Suprapubic skin (tissue), 4 donors: Measurements from ENCODE around the gene CFAP46. TPM values are rescaled to one million over a fixed set of nuclear protein-coding genes. Genes with fewer than 3 reads are reported as not detected.

Experiments used
- DNase-seq, 2 donors: peaks; one replicate each; pipeline ENCODE4 v3.0.0-alpha.2; 2019; ENCODE audit warnings: low spot score in 2 of 2
- H3K27ac ChIP-seq: fragments of 200-600 bp; sonication (generic); one replicate; pipeline ENCODE4 v1.5.1; 2019
- H3K27me3 ChIP-seq: fragments of 200-600 bp; sonication (generic); one replicate; pipeline ENCODE4 v1.5.1; 2019
- H3K36me3 ChIP-seq: fragments of 200-600 bp; sonication (generic); one replicate; pipeline ENCODE4 v1.5.1; 2019
- H3K4me1 ChIP-seq: fragments of 200-600 bp; sonication (generic); one replicate; pipeline ENCODE4 v1.5.1; 2019
- H3K4me3 ChIP-seq: fragments of 200-600 bp; sonication (generic); one replicate; pipeline ENCODE4 v1.5.1; 2019; ENCODE audit warnings: mild to moderate bottlenecking
- H3K9me3 ChIP-seq: fragments of 200-600 bp; sonication (generic); one replicate; pipeline ENCODE4 v1.5.1; 2019
- EP300 ChIP-seq: sonication (generic); formaldehyde crosslinking; IDR thresholded peaks from one replicate; pipeline ENCODE4 v1.6.1; 2017; ENCODE audit warnings: antibody characterized with exemption
- POLR2A ChIP-seq, 2 donors: fragments of 450-650 bp; IDR thresholded peaks; one replicate each; pipeline ENCODE4 v1.6.1; 2017; ENCODE audit warnings: antibody characterized with exemption in 2 of 2, mild to moderate bottlenecking in 2 of 2, moderate library complexity in 2 of 2
- POLR2AphosphoS5 ChIP-seq, 3 donors: sonication (generic); formaldehyde crosslinking; IDR thresholded peaks; one replicate each; pipeline ENCODE4 v1.6.1; 2017; ENCODE audit warnings: antibody characterized with exemption in 3 of 3
- WGBS: methylation state at CpG from one replicate; pipeline ENCODE4 v1.1.5; 2018; 5-methylcytosine and 5-hydroxymethylcytosine counted together
- total RNA-seq, 4 donors: library from RNA; depleted of rRNA; stranded (reverse); fragments of >200 nt; gene quantifications; one replicate each; pipeline ENCODE4 v1.1.0, GENCODE V29; 2016
- TF ChIP-seq, protein P1 (sequence below), 2 donors: fragments of 200-600 bp in 1 of 2; fragments of 450-650 bp in 1 of 2; sonication (generic) in 1 of 2; IDR thresholded peaks; one replicate each; pipeline ENCODE4 v1.5.1; 2016 to 2019; ENCODE audit warnings: antibody characterized with exemption in 2 of 2, mild to moderate bottlenecking in 1 of 2, moderate library complexity in 1 of 2

CFAP46 gene
- total RNA-seq, 4 donors from 2014 or later, result 0.11 to 0.21 TPM; not detected in 2

DNA sequence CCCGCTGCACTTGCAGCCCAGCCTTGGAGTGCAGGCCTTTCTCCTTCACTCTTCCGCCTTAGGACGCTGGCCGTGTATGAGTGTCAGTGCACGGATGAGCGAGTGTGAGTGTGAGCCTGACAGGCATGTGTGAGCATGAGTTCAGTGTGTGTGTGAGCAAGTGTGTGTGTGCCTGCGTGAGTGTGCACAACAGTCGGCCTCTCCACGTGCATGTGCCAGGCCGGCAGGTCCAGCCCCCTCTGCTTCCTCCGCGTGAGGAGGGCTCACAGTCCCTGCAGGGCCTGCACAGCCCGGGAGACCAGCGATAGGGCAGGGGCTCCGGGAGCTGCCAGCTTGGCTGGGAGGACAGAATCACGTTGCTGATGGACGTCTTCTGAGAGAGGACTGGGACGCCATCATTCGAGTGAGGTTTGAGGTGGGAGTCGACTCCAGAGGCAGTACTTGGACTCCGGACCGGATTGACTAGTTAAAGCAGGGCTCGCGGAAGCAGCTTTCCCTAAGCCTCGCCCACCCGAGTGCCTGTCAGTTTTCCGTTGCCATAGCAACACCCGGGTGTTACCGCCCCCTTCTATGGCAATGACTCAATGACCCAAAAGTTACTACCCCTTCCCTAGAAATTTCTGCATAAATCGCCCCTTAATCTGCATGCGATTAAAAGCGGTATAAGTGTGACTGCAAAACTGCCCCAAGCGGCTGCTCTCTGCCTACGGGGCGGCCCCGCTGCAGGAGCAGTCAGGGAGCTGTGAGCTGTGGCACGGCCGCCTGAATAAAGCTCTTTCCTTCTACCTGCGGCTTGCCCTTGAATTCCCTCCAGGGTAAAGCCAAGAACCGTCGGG is 19.6 kb upstream of the CFAP46 start:
- Histone ChIP-seq H3K27ac (no peak overlapping the region), H3K27me3 (peaks cover 30% of the 10 kb centered on the region), H3K4me3 (peak overlapping the region; percentile 62), H3K36me3 (no peaks in the 10 kb centered on the region), H3K9me3 (no peaks in the 10 kb centered on the region), H3K4me1 (peaks cover 22% of the 10 kb centered on the region)
- WGBS, result 9% methylated on average over 29 of the region's 41 CpGs
- TF ChIP-seq POLR2A (IDR thresholded peaks at IDR 0.05), result no peak
- no peak for TF ChIP-seq EP300
- no peak for TF ChIP-seq POLR2AphosphoS5 (IDR thresholded peaks at IDR 0.05)
- TF ChIP-seq, protein P1, sequence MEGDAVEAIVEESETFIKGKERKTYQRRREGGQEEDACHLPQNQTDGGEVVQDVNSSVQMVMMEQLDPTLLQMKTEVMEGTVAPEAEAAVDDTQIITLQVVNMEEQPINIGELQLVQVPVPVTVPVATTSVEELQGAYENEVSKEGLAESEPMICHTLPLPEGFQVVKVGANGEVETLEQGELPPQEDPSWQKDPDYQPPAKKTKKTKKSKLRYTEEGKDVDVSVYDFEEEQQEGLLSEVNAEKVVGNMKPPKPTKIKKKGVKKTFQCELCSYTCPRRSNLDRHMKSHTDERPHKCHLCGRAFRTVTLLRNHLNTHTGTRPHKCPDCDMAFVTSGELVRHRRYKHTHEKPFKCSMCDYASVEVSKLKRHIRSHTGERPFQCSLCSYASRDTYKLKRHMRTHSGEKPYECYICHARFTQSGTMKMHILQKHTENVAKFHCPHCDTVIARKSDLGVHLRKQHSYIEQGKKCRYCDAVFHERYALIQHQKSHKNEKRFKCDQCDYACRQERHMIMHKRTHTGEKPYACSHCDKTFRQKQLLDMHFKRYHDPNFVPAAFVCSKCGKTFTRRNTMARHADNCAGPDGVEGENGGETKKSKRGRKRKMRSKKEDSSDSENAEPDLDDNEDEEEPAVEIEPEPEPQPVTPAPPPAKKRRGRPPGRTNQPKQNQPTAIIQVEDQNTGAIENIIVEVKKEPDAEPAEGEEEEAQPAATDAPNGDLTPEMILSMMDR (IDR thresholded peaks at IDR 0.05), result no peak
- DNase-seq, result peak in 1 of 2 donors; percentile 64

DNA sequence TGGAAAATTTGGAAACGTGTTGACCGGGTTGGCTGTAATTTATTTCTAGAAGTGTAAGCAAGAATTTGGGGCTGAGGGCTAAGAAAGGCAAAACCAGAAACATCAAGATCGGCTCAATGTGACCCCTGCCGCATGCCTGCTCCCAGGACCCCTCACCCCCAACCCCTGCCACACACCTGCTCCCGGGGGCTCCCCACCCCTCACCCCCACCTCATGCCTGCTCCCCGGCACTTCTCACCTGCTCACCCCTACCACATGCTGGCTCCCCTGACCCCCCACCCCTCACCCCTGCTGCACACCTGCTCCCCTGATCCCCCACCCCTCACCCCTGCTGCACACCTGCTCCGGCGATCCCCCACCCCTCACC is 19.0 kb upstream of the CFAP46 start:
- WGBS, result 63% methylated on average over 8 of the region's 8 CpGs
- Histone ChIP-seq H3K27me3 (peaks cover 30% of the 10 kb centered on the region), H3K27ac (no peak overlapping the region), H3K36me3 (no peaks in the 10 kb centered on the region), H3K4me3 (peak overlapping the region; percentile 62), H3K4me1 (peaks cover 22% of the 10 kb centered on the region), H3K9me3 (no peaks in the 10 kb centered on the region)
- no peak for DNase-seq
- TF ChIP-seq POLR2AphosphoS5 (IDR thresholded peaks at IDR 0.05) (no peak), POLR2A (IDR thresholded peaks at IDR 0.05) (no peak), EP300 (no peak)
- TF ChIP-seq, protein P1 (IDR thresholded peaks at IDR 0.05), result no peak

DNA sequence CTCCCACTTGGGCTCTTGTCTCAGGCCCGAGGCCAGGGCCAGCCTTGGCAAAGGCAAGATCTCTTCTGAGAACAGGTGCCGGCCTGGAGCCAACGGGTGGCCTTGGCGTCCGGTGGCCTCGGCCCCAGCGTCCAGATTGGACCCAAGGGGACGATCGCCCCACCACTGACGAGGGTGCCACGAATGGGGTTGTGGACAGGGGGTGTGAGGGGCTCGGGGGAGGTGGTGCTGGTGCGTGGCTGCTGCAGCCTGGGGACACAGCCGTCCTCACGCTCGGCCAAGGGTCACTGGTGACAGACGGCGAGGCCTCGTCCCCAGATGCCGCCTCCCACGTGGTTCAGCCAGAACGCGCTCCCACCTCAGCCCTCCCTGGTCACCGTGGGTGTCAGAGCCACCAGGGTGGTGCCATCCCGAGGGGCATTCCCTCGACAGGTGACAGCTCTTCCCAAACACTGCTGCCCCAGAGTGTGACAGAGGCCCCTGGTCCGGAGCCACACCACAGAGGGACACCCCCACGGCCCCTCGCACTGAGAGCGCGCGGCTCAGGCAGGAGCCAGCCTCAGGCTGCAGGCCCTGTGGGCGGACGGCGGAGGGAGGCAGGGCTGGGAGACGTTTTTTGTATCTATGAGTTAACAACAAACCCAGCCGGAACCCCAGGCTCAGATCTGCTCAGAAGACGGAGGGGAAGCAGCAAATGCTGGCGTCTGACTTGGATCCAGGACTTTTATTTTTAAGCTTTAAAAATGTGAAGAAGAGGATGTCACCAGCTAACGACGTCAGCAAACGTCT is 18.5 kb upstream of the CFAP46 start:
- Histone ChIP-seq H3K36me3 (no peaks in the 10 kb centered on the region), H3K4me1 (peaks cover 22% of the 10 kb centered on the region), H3K27me3 (peaks cover 30% of the 10 kb centered on the region), H3K9me3 (no peaks in the 10 kb centered on the region), H3K27ac (no peak overlapping the region), H3K4me3 (no peak overlapping the region)
- peak in 1 of 2 donors; percentile 50 for DNase-seq
- WGBS, result 62% methylated on average over 25 of the region's 42 CpGs
- TF ChIP-seq, protein P1 (IDR thresholded peaks at IDR 0.05), result no peak
- no peak for TF ChIP-seq EP300
- TF ChIP-seq POLR2A (IDR thresholded peaks at IDR 0.05), result no peak
- no peak for TF ChIP-seq POLR2AphosphoS5 (IDR thresholded peaks at IDR 0.05)

DNA sequence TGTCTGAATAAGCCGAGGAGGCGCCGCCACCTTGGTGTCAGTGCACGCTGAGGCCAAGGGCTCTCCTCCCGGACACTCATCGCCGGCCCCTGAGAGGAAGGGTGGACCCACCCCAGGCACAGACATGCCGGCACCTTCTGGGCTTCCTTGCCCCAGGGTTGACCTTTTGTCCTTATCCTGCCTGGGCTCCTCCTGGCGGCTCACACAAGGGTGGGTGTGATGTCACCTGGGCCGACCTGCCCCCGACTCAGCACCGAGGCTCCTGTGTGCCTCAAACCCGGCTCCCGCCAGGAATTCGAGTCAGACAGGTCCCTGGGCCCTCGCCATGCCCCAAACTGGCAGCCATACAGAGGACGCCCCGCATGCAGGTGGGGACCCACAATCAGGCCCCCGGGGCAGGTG is 17.7 kb upstream of the CFAP46 start:
- DNase-seq, result peak; percentile 57 to 70
- H3K4me3 ChIP-seq, result no peak overlapping the region
- TF ChIP-seq EP300 (no peak), POLR2AphosphoS5 (IDR thresholded peaks at IDR 0.05) (no peak), POLR2A (IDR thresholded peaks at IDR 0.05) (no peak)
- TF ChIP-seq, protein P1 (IDR thresholded peaks at IDR 0.05), result no peak
- peaks cover 30% of the 10 kb centered on the region for H3K27me3 ChIP-seq
- no peaks in the 10 kb centered on the region for H3K9me3 ChIP-seq
- H3K27ac ChIP-seq, result no peak overlapping the region
- no peaks in the 10 kb centered on the region for H3K36me3 ChIP-seq
- WGBS, result 52% methylated on average over 10 of the region's 19 CpGs
- peaks cover 22% of the 10 kb centered on the region for H3K4me1 ChIP-seq

DNA sequence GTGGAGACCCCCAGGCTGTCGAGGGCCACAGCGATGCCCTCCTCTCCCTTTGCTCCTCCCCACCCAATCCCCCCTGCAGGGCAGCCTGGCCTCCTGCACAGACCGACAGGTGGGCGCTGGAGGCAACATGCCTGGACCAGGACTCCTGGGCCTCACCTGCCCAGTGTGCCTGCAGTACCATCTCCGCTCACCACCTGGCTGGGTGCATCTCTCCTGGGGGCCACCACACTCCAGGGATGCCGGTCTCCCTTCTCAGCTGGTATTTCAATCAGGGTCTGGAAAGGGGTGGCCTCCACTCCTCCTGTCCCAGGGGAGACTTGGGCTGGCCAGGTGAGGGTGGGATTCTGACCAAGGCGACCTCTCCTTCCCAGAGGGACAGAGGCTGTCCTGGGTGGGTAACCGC is 17.2 kb upstream of the CFAP46 start:
- TF ChIP-seq, protein P1 (IDR thresholded peaks at IDR 0.05), result no peak
- no peak for TF ChIP-seq POLR2AphosphoS5 (IDR thresholded peaks at IDR 0.05)
- no peak for TF ChIP-seq EP300
- TF ChIP-seq POLR2A (IDR thresholded peaks at IDR 0.05), result no peak
- peaks cover 22% of the 10 kb centered on the region for H3K4me1 ChIP-seq

More for the DNA sequence above, 17.2 kb upstream of the CFAP46 start:
- no peaks in the 10 kb centered on the region for H3K36me3 ChIP-seq
- no peak overlapping the region for H3K27ac ChIP-seq
- no peak overlapping the region for H3K4me3 ChIP-seq
- WGBS, result no CpG with 5 or more reads among the region's 8 CpGs
- peaks cover 30% of the 10 kb centered on the region for H3K27me3 ChIP-seq
- no peaks in the 10 kb centered on the region for H3K9me3 ChIP-seq
- DNase-seq, result peak in 1 of 2 donors; percentile 51
